Chondrocyte (in vitro differentiated cells): Measurements from ENCODE around the gene ZFAND3. TPM values are rescaled to one million over a fixed set of nuclear protein-coding genes. Genes with fewer than 3 reads are reported as not detected.

ENCODE experiments used
- DNase-seq: peaks from one replicate; pipeline ENCODE4 v3.0.0; 2021; ENCODE audit warnings: mixed read lengths, low spot score
- H3K27ac Mint-ChIP-seq: one replicate; pipeline ENCODE4 v1.8.0; 2021; ENCODE audit warnings: mild to moderate bottlenecking, moderate library complexity, mixed read lengths; ENCODE audit not compliant: unreplicated experiment
- H3K27me3 Mint-ChIP-seq: 2 replicates; pipeline ENCODE4 v1.8.0; 2021; ENCODE audit warnings: low read depth, mixed read lengths
- H3K36me3 Mint-ChIP-seq: 2 replicates; pipeline ENCODE4 v1.8.0; 2021; ENCODE audit warnings: low read depth, mixed read lengths
- H3K4me1 Mint-ChIP-seq: 2 replicates; pipeline ENCODE4 v1.8.0; 2021; ENCODE audit warnings: low read depth, mild to moderate bottlenecking, mixed read lengths
- H3K4me3 Mint-ChIP-seq: one replicate; pipeline ENCODE4 v1.8.0; 2021; ENCODE audit warnings: mild to moderate bottlenecking, moderate library complexity, mixed read lengths; ENCODE audit not compliant: unreplicated experiment
- H3K9me3 Mint-ChIP-seq: 2 replicates; pipeline ENCODE4 v1.8.0; 2021; ENCODE audit warnings: low read depth, mixed read lengths
- total RNA-seq: library from RNA; stranded (reverse); gene quantifications from 3 replicates; pipeline ENCODE4 v1.2.1, GENCODE V29; 2021
- TF ChIP-seq, protein P1 (sequence below): fragments of 200-600 bp; sonication (generic); IDR thresholded peaks from 2 replicates; pipeline ENCODE4 v1.5.0; 2021; ENCODE audit warnings: antibody characterized with exemption, mild to moderate bottlenecking, moderate library complexity

The ZFAND3 gene
- total RNA-seq, 1 donor from 2014 or later: 98.5 TPM

GRCh38 chr6:38011937-38012336 lies 192.4 kb downstream of the ZFAND3 start:
- H3K9me3 Mint-ChIP-seq: peaks cover 4% of the 10 kb centered on the region
- DNase-seq: no peak
- peaks cover 2% of the 10 kb centered on the region for H3K36me3 Mint-ChIP-seq
- H3K4me3 Mint-ChIP-seq: no peak overlapping the region
- no peaks in the 10 kb centered on the region for H3K27me3 Mint-ChIP-seq
- TF ChIP-seq, protein P1, sequence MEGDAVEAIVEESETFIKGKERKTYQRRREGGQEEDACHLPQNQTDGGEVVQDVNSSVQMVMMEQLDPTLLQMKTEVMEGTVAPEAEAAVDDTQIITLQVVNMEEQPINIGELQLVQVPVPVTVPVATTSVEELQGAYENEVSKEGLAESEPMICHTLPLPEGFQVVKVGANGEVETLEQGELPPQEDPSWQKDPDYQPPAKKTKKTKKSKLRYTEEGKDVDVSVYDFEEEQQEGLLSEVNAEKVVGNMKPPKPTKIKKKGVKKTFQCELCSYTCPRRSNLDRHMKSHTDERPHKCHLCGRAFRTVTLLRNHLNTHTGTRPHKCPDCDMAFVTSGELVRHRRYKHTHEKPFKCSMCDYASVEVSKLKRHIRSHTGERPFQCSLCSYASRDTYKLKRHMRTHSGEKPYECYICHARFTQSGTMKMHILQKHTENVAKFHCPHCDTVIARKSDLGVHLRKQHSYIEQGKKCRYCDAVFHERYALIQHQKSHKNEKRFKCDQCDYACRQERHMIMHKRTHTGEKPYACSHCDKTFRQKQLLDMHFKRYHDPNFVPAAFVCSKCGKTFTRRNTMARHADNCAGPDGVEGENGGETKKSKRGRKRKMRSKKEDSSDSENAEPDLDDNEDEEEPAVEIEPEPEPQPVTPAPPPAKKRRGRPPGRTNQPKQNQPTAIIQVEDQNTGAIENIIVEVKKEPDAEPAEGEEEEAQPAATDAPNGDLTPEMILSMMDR: no peak
- no peak overlapping the region for H3K27ac Mint-ChIP-seq
- H3K4me1 Mint-ChIP-seq: peaks cover 25% of the 10 kb centered on the region

DNA sequence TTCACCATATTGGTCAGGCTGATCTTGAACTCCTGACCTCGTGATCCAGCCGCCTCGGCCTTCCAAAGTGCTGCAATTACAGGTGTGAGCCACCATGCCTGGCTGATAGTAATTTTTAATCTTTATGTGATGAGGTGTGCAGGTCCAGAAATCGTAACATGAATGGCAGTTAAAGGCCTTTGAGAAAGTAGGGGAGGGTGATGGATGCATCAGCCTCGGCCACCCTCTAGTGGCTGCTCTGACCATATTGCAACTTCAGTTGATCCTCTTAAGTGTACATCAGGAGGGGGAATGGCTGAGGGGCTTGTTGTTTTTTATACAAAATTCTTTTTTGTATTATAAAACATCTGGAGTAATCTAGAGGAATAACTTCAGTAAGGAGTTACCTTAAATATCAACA lies 193.0 kb downstream of the ZFAND3 start:
- Mint-ChIP-seq H3K36me3 (peaks cover 2% of the 10 kb centered on the region), H3K4me3 (no peak overlapping the region), H3K9me3 (peaks cover 4% of the 10 kb centered on the region), H3K4me1 (peaks cover 29% of the 10 kb centered on the region), H3K27me3 (no peaks in the 10 kb centered on the region), H3K27ac (no peak overlapping the region)
- TF ChIP-seq, protein P1: peak; percentile 84
- DNase-seq: no peak

DNA sequence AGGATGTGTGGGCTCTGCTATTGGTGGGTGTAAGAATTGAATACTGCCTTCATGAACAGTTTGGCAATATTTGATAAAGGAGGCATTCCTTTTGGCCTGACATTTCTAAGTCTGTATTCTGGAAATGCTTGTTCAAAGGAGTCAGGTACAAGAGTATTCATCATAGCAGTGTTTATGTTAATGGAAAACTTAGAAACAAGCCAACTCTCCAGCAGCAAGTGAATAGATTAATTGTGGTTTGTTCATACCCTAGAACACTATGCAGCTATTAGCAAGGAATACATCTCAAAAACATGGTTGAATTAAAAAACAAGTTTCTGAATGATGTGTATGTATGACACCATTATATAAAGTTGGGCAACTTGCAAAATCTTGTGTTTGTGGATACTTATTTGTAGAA lies 195.8 kb downstream of the ZFAND3 start:
- DNase-seq: no peak
- H3K4me3 Mint-ChIP-seq: no peak overlapping the region

DNA sequence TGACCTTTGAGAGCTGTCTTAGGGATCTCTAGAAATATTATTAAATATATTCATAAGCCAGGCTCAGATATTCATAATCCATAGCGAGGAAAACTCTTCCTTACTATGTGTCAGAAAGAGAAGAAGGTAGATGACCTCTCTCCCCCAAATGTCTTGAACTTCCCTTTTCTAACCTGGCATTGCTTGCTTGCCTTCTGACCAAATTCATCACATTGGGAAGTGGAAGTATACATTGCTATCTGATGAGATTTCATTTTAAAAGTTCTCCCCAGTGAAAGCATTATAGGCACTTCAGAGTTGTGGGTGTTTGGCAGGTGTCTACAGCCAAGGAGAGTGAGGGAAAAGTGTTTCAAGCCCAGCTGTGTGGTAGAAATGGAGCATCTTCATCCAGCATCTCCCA lies 197.3 kb downstream of the ZFAND3 start:
- H3K27ac Mint-ChIP-seq: no peak overlapping the region
- DNase-seq: no peak
- TF ChIP-seq, protein P1: no peak
- peaks cover 2% of the 10 kb centered on the region for H3K9me3 Mint-ChIP-seq
- H3K27me3 Mint-ChIP-seq: no peaks in the 10 kb centered on the region
- H3K4me3 Mint-ChIP-seq: no peak overlapping the region
- no peaks in the 10 kb centered on the region for H3K36me3 Mint-ChIP-seq
- H3K4me1 Mint-ChIP-seq: peaks cover 27% of the 10 kb centered on the region

More for the DNA sequence above, 195.8 kb downstream of the ZFAND3 start:
- Mint-ChIP-seq H3K4me1 (peaks cover 24% of the 10 kb centered on the region), H3K27me3 (no peaks in the 10 kb centered on the region), H3K9me3 (peaks cover 4% of the 10 kb centered on the region), H3K36me3 (peaks cover 2% of the 10 kb centered on the region), H3K27ac (no peak overlapping the region)
- TF ChIP-seq, protein P1: no peak

- Mint-ChIP-seq H3K36me3 (no peaks in the 10 kb centered on the region), H3K4me1 (peaks cover 34% of the 10 kb centered on the region), H3K27me3 (no peaks in the 10 kb centered on the region), H3K4me3 (no peak overlapping the region), H3K9me3 (no peaks in the 10 kb centered on the region), H3K27ac (no peak overlapping the region)
- no peak for DNase-seq
- TF ChIP-seq, protein P1: peak; percentile 8
Measured at GRCh38 chr6:38018755-38019165, 199.2 kb downstream of the ZFAND3 start.
